SK-N-SH (cell line): ENCODE data around the gene PRKRIP1.
"Not testable (repeated sequence)": the region's sequence is repeated elsewhere in the genome, so short reads cannot be mapped to it uniquely, and the experiment has no call there.

Source experiments
- CHD2 ChIP-seq: fragments of 150-350 bp; IDR thresholded peaks from 2 replicates; pipeline ENCODE4 v1.6.1; 2018; ENCODE audit warnings: low read length; ENCODE audit not compliant: partially characterized antibody
- EP300 ChIP-seq, 2 experiments: IDR thresholded peaks; 2 replicates each; pipeline versions ENCODE4 v1.4.0 to v1.6.1; 2012; ENCODE audit warnings: borderline replicate concordance in 1 of 2, low read depth in 1 of 2, low read length in 1 of 2
- EZH2phosphoT487 ChIP-seq: fragments of 200-600 bp; sonication (generic); IDR thresholded peaks from 2 replicates; pipeline ENCODE4 v1.6.1; 2017; ENCODE audit warnings: low read depth, mixed run types, mild to moderate bottlenecking, antibody characterized with exemption, moderate library complexity, borderline replicate concordance
- FOXM1 ChIP-seq: IDR thresholded peaks from 2 replicates; pipeline ENCODE4 v1.4.0; 2012; ENCODE audit warnings: low read depth, mild to moderate bottlenecking
- JUND ChIP-seq: IDR thresholded peaks from 2 replicates; pipeline ENCODE4 v1.4.0; 2012
- MXI1 ChIP-seq: IDR thresholded peaks from 2 replicates; pipeline ENCODE4 v1.6.1; 2012; ENCODE audit warnings: mild to moderate bottlenecking, low read depth, low read length, improper control_type of control experiment
- RCOR1 ChIP-seq: fragments of 150-350 bp; IDR thresholded peaks from 2 replicates; pipeline ENCODE4 v1.6.1; 2017; ENCODE audit warnings: antibody characterized with exemption, low read length
- TAF1 ChIP-seq: IDR thresholded peaks from 2 replicates; pipeline ENCODE4 v1.6.1; 2012; ENCODE audit warnings: low read depth, mild to moderate bottlenecking, low read length, moderate library complexity, borderline replicate concordance
- TCF12 ChIP-seq: IDR thresholded peaks from 2 replicates; pipeline ENCODE4 v1.4.0; 2012
- YY1 ChIP-seq: IDR thresholded peaks from 2 replicates; pipeline ENCODE4 v1.4.0; 2012; ENCODE audit warnings: low read depth, mild to moderate bottlenecking
- TF ChIP-seq, protein P1 (sequence below): fragments of 200-600 bp; sonication (generic); IDR thresholded peaks from 2 replicates; pipeline ENCODE4 v1.6.1; 2017; ENCODE audit warnings: antibody characterized with exemption, mild to moderate bottlenecking, moderate library complexity
- TF ChIP-seq, protein P2 (sequence below): IDR thresholded peaks from 2 replicates; pipeline ENCODE4 v1.4.0; 2012; ENCODE audit warnings: low read depth
- TF ChIP-seq, protein P3 (sequence below): fragments of 150-350 bp; IDR thresholded peaks from 2 replicates; pipeline ENCODE4 v1.6.1; 2017; ENCODE audit warnings: antibody characterized with exemption, low read length, low read depth, borderline replicate concordance

DNA sequence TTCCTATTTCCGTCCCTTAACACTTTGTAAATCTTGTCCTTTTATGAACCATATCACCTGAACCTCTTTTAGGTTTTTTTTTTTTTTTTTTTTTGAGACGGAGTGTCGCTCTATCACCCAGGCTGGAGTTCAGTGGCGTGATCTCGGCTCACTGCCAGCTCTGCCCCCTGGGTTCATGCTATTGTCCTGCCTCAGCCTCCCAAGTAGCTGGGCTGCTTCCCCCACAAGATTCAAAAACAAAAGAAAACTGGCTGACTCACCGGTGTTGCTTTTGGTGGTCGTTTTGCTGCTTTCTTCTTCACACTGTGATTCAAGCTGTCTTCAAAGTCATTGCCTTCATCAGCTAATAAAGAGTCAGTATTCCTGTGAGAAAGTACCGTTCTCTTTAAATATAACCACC, 15.3 kb upstream of the PRKRIP1 start:
- TF ChIP-seq, protein P1, sequence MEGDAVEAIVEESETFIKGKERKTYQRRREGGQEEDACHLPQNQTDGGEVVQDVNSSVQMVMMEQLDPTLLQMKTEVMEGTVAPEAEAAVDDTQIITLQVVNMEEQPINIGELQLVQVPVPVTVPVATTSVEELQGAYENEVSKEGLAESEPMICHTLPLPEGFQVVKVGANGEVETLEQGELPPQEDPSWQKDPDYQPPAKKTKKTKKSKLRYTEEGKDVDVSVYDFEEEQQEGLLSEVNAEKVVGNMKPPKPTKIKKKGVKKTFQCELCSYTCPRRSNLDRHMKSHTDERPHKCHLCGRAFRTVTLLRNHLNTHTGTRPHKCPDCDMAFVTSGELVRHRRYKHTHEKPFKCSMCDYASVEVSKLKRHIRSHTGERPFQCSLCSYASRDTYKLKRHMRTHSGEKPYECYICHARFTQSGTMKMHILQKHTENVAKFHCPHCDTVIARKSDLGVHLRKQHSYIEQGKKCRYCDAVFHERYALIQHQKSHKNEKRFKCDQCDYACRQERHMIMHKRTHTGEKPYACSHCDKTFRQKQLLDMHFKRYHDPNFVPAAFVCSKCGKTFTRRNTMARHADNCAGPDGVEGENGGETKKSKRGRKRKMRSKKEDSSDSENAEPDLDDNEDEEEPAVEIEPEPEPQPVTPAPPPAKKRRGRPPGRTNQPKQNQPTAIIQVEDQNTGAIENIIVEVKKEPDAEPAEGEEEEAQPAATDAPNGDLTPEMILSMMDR, result not testable (repeated sequence)
- not testable (repeated sequence) for TF ChIP-seq TAF1; JUND; TCF12; MXI1; FOXM1; CHD2; EZH2phosphoT487; EP300 (IDR thresholded peaks at IDR 0.05; ENCODE audit: borderline replicate concordance in 1 of 2, low read depth in 1 of 2, low read length in 1 of 2); RCOR1; YY1
- TF ChIP-seq, protein P2, sequence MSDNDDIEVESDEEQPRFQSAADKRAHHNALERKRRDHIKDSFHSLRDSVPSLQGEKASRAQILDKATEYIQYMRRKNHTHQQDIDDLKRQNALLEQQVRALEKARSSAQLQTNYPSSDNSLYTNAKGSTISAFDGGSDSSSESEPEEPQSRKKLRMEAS, result not testable (repeated sequence)
- TF ChIP-seq, protein P3, sequence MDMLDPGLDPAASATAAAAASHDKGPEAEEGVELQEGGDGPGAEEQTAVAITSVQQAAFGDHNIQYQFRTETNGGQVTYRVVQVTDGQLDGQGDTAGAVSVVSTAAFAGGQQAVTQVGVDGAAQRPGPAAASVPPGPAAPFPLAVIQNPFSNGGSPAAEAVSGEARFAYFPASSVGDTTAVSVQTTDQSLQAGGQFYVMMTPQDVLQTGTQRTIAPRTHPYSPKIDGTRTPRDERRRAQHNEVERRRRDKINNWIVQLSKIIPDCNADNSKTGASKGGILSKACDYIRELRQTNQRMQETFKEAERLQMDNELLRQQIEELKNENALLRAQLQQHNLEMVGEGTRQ, result not testable (repeated sequence)
